GM19467 (cell line): ENCODE measurements around the gene RCN2.
"Not testable (repeated sequence)": the region's sequence is repeated elsewhere in the genome, so short reads cannot be mapped to it uniquely, and the experiment has no call there.

Experiments
- ATAC-seq: cut with Tn5 transposase; IDR thresholded peaks from one replicate; pipeline ENCODE4 v1.9.1; 2021; ENCODE audit warnings: mild to moderate bottlenecking, moderate library complexity; ENCODE audit not compliant: unreplicated experiment

RCN2 gene

GRCh38 chr15:76931397-76932134 lies at the start of gene RCN2:
Gene RCN2 (plus strand): TSS chr15:76931749. CDS start chr15:76931842, 93 bp downstream.
- ATAC-seq: peak; percentile 99

GRCh38 chr15:76885212-76885611 lies 46.3 kb upstream of the RCN2 start:
- ATAC-seq: no peak

- not testable (repeated sequence) for ATAC-seq
These were observed 44.0 kb upstream of the RCN2 start for GRCh38 chr15:76887280-76888141.

GRCh38 chr15:76892836-76893235 lies 38.7 kb upstream of the RCN2 start:
- not testable (repeated sequence) for ATAC-seq

- no peak for ATAC-seq
These were observed 37.4 kb upstream of the RCN2 start for GRCh38 chr15:76894174-76894573.

- no peak for ATAC-seq
These were observed 33.4 kb upstream of the RCN2 start for GRCh38 chr15:76898102-76898501.

GRCh38 chr15:76899176-76899930 lies 32.2 kb upstream of the RCN2 start:
- not testable (repeated sequence) for ATAC-seq

- not testable (repeated sequence) for ATAC-seq
These were observed 31.6 kb upstream of the RCN2 start for GRCh38 chr15:76899931-76900310.

- no peak for ATAC-seq
These were observed 29.6 kb upstream of the RCN2 start for GRCh38 chr15:76901965-76902364.

- no peak for ATAC-seq
These were observed 28.3 kb upstream of the RCN2 start for GRCh38 chr15:76903251-76903681.

GRCh38 chr15:76904461-76905012 lies 27.0 kb upstream of the RCN2 start:
- peak; percentile 14 for ATAC-seq

- ATAC-seq: peak; percentile 72
These were observed 26.3 kb upstream of the RCN2 start, which contains the start of gene SCAPER for GRCh38 chr15:76905013-76905839. Gene SCAPER (minus strand): TSS chr15:76905340. CDS start chr15:76883817, 21,523 bp downstream.

GRCh38 chr15:76905855-76906254 lies 25.7 kb upstream of the RCN2 start:
- ATAC-seq: no peak

- no peak for ATAC-seq
These were observed 19.1 kb upstream of the RCN2 start for GRCh38 chr15:76912430-76912829.

GRCh38 chr15:76913737-76914136 lies 17.8 kb upstream of the RCN2 start:
- no peak for ATAC-seq

GRCh38 chr15:76916369-76916768 lies 15.2 kb upstream of the RCN2 start:
- no peak for ATAC-seq

GRCh38 chr15:76928201-76928600 lies 3.3 kb upstream of the RCN2 start:
- ATAC-seq: no peak

- no peak for ATAC-seq
These were observed 2.4 kb upstream of the RCN2 start for GRCh38 chr15:76929011-76929760.

- no peak for ATAC-seq
These were observed 635 bp upstream of the RCN2 start for GRCh38 chr15:76930831-76931396.
